Fibroblast of lung (primary cell): ENCODE results near the gene WNT10A.

Experiments used
- EZH2 ChIP-seq: IDR thresholded peaks from 2 replicates; pipeline ENCODE4 v1.5.1; 2012; ENCODE audit warnings: low read length, control low read depth, mild to moderate bottlenecking; ENCODE audit errors: missing control alignments
- TF ChIP-seq, protein P1 (sequence below), 2 donors: IDR thresholded peaks in 1 of 2; conservative IDR thresholded peaks in 1 of 2; 1 replicate in 1 of 2; 2 replicates in 1 of 2; pipeline ENCODE4 v1.5.1; 2011 to 2012; ENCODE audit warnings: low read length in 2 of 2, control low read depth in 1 of 2, inconsistent platforms in 1 of 2, low read depth in 1 of 2, mild to moderate bottlenecking in 1 of 2

DNA sequence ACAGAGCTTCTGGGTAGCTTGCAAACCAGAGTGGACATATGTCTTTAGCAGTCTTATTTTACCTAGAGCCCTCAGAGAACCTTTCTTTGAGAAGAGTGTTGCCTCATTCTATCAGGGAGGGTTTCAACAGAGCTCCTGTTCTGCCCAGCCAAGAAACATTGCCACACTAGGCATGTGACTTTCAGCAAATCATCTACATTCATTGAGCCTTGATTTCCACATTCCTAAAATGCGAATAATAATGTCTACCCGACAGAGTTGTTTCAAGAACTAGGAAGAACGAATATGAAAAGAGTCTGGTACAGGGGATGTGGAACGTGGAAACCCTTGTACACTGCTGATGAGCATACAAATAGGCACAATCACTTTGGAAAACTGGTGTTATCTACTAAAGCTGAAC lies 41.2 kb upstream of the WNT10A start:
- TF ChIP-seq EZH2, result no peak
- TF ChIP-seq, protein P1, sequence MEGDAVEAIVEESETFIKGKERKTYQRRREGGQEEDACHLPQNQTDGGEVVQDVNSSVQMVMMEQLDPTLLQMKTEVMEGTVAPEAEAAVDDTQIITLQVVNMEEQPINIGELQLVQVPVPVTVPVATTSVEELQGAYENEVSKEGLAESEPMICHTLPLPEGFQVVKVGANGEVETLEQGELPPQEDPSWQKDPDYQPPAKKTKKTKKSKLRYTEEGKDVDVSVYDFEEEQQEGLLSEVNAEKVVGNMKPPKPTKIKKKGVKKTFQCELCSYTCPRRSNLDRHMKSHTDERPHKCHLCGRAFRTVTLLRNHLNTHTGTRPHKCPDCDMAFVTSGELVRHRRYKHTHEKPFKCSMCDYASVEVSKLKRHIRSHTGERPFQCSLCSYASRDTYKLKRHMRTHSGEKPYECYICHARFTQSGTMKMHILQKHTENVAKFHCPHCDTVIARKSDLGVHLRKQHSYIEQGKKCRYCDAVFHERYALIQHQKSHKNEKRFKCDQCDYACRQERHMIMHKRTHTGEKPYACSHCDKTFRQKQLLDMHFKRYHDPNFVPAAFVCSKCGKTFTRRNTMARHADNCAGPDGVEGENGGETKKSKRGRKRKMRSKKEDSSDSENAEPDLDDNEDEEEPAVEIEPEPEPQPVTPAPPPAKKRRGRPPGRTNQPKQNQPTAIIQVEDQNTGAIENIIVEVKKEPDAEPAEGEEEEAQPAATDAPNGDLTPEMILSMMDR (conservative IDR thresholded peaks at IDR 0.05 in 1 of 2, IDR thresholded peaks at IDR 0.05 in 1 of 2; ENCODE audit: low read depth in 1 of 2, low read length in 2 of 2), result no peak
